ENCODE results near the gene NOTCH3. TPM values are rescaled to one million over a fixed set of nuclear protein-coding genes. Genes with fewer than 3 reads are reported as not detected.

NOTCH3 gene
- total RNA-seq, 1 donor from 2014 or later = 21.7 TPM

- DNase-seq = no peak
- Histone ChIP-seq H3K9me3 (replicated peaks) (no peaks in the 10 kb centered on the region), H3K4me3 (no peak overlapping the region), H3K27me3 (ENCODE audit: low read depth) (no peaks in the 10 kb centered on the region), H3K4me1 (peaks cover 40% of the 10 kb centered on the region), H3K36me3 (peaks cover 80% of the 10 kb centered on the region), H3K27ac (replicated peaks) (peak overlapping the region; percentile 10)
- intact Hi-C loops (cut with micrococcal nuclease) = no loop called here
- TF ChIP-seq, protein P1, sequence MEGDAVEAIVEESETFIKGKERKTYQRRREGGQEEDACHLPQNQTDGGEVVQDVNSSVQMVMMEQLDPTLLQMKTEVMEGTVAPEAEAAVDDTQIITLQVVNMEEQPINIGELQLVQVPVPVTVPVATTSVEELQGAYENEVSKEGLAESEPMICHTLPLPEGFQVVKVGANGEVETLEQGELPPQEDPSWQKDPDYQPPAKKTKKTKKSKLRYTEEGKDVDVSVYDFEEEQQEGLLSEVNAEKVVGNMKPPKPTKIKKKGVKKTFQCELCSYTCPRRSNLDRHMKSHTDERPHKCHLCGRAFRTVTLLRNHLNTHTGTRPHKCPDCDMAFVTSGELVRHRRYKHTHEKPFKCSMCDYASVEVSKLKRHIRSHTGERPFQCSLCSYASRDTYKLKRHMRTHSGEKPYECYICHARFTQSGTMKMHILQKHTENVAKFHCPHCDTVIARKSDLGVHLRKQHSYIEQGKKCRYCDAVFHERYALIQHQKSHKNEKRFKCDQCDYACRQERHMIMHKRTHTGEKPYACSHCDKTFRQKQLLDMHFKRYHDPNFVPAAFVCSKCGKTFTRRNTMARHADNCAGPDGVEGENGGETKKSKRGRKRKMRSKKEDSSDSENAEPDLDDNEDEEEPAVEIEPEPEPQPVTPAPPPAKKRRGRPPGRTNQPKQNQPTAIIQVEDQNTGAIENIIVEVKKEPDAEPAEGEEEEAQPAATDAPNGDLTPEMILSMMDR (IDR thresholded peaks at IDR 0.05; ENCODE audit: borderline replicate concordance) = no peak
These were observed 80.4 kb downstream of the NOTCH3 start for GRCh38 chr19:15120135-15121026.

DNA sequence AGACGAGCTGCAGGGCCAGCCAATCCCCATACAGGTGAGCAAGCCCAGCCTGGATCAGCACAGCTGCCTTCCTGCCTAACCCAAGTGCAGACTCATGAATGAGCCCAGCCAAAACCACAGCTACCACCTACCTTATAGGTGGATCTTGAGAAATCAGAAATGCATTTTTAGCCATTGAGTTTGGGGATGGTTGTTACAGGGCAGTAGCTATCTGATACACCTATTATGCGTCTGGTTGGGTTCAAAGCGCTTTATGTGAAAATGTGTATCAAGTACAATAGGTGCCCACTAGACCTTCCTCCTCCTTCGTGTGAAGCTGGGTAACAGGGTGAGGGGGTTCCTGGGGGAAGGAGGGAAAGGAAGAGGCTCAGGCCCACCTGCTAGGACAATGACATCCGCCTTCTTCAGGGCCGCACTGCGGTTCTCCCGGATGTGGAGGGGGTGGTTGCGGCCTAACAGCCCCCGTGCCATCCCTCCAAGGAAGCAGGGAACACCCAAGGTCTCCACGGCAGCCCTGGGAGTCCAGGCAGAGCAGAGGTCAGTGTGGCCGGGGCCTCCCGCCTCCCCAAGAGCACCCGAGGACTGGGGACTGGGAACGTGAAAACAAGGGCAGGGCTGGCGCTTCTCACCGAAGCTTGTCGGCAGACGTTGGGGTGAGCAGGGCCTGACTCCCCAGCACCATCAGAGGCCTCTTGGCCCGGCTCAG is 81.9 kb downstream of the NOTCH3 start:
- H3K4me3 ChIP-seq = no peak overlapping the region
- no peaks in the 10 kb centered on the region for H3K9me3 ChIP-seq (replicated peaks)
- TF ChIP-seq, protein P1 (IDR thresholded peaks at IDR 0.05; ENCODE audit: borderline replicate concordance) = no peak
- no peaks in the 10 kb centered on the region for H3K27me3 ChIP-seq (ENCODE audit: low read depth)
- H3K4me1 ChIP-seq = peaks cover 42% of the 10 kb centered on the region
- no peak for DNase-seq
- peaks cover 95% of the 10 kb centered on the region for H3K36me3 ChIP-seq
- intact Hi-C loops (cut with micrococcal nuclease) = no loop called here
- no peak overlapping the region for H3K27ac ChIP-seq (replicated peaks)

GRCh38 chr19:15118248-15118647 is 82.5 kb downstream of the NOTCH3 start:
- Histone ChIP-seq H3K27me3 (ENCODE audit: low read depth) (no peaks in the 10 kb centered on the region), H3K27ac (replicated peaks) (peak overlapping the region; percentile 33), H3K9me3 (replicated peaks) (no peaks in the 10 kb centered on the region), H3K36me3 (peaks cover 100% of the 10 kb centered on the region), H3K4me3 (no peak overlapping the region), H3K4me1 (peaks cover 43% of the 10 kb centered on the region)
- TF ChIP-seq, protein P1 (IDR thresholded peaks at IDR 0.05; ENCODE audit: borderline replicate concordance) = no peak
- DNase-seq = no peak
- intact Hi-C loops (cut with micrococcal nuclease) = no loop called here

- TF ChIP-seq, protein P1 (IDR thresholded peaks at IDR 0.05; ENCODE audit: borderline replicate concordance) = no peak
- no peak for DNase-seq
- peaks cover 38% of the 10 kb centered on the region for H3K4me1 ChIP-seq
- intact Hi-C loops (cut with micrococcal nuclease) = no loop called here
- no peak overlapping the region for H3K4me3 ChIP-seq
- H3K36me3 ChIP-seq = peaks cover 100% of the 10 kb centered on the region
- H3K9me3 ChIP-seq (replicated peaks) = no peaks in the 10 kb centered on the region
- no peaks in the 10 kb centered on the region for H3K27me3 ChIP-seq (ENCODE audit: low read depth)
- peak overlapping the region; percentile 78 for H3K27ac ChIP-seq (replicated peaks)
These were observed 83.9 kb downstream of the NOTCH3 start for GRCh38 chr19:15116856-15117255.

GRCh38 chr19:15115762-15116615 is 84.8 kb downstream of the NOTCH3 start:
- TF ChIP-seq, protein P1 (IDR thresholded peaks at IDR 0.05; ENCODE audit: borderline replicate concordance) = no peak
- intact Hi-C loops (cut with micrococcal nuclease) = no loop called here
- Histone ChIP-seq H3K27me3 (ENCODE audit: low read depth) (no peaks in the 10 kb centered on the region), H3K27ac (replicated peaks) (peak overlapping the region; percentile 78), H3K36me3 (peaks cover 100% of the 10 kb centered on the region), H3K4me3 (no peak overlapping the region), H3K4me1 (peaks cover 38% of the 10 kb centered on the region), H3K9me3 (replicated peaks) (no peaks in the 10 kb centered on the region)
- no peak for DNase-seq
